Kidney epithelial cell (primary cell): ENCODE results near the gene HIGD1C. TPM values are rescaled to one million over a fixed set of nuclear protein-coding genes. Genes with fewer than 3 reads are reported as not detected.

Experiments
- DNase-seq: peaks from one replicate; pipeline ENCODE4 v3.0.0-alpha.2; 2010; ENCODE audit warnings: low read depth
- H3K27me3 ChIP-seq: 2 replicates; pipeline ENCODE4 v1.6.0; 2011; ENCODE audit warnings: low read length; ENCODE audit not compliant: control insufficient read depth, insufficient read depth
- H3K36me3 ChIP-seq: 2 replicates; pipeline ENCODE4 v1.5.1; 2011; ENCODE audit warnings: low read length; ENCODE audit not compliant: control insufficient read depth, insufficient read depth
- H3K4me3 ChIP-seq: 2 replicates; pipeline ENCODE4 v1.5.1; 2011; ENCODE audit warnings: low read depth, mild to moderate bottlenecking, control low read depth, low read length
- total RNA-seq: library from RNA; depleted of rRNA; stranded (reverse); fragments of >200 nt; gene quantifications from 2 replicates; pipeline ENCODE4 v1.2.3, GENCODE V29; 2015
- TF ChIP-seq, protein P1 (sequence below): IDR thresholded peaks from 2 replicates; pipeline ENCODE4 v1.5.1; 2011; ENCODE audit warnings: mild to moderate bottlenecking, moderate library complexity, low read length, control low read depth, inconsistent platforms; ENCODE audit not compliant: insufficient read depth, poor library complexity, severe bottlenecking

HIGD1C gene
- total RNA-seq, 1 donor from 2014 or later = not detected

DNA sequence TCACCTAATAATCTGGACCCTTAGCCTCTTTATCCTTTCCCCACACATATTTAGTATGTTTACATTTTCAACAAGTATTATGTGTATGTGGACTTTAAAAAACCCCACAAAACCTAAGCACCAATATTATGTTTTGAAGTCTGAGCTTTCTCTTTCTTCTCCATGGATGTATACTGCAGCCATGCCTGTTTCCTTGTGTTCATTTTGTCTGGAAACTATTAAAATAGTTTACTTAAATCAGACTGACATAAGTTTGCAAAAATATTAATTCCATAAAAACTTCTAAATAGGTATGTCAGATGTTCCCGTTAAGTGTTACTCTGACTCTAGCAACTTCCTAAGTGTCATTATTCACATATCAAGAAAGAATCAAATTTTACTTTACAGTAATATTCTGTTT lies 2.9 kb downstream of the HIGD1C start:
- no peak overlapping the region for H3K4me3 ChIP-seq
- TF ChIP-seq, protein P1, sequence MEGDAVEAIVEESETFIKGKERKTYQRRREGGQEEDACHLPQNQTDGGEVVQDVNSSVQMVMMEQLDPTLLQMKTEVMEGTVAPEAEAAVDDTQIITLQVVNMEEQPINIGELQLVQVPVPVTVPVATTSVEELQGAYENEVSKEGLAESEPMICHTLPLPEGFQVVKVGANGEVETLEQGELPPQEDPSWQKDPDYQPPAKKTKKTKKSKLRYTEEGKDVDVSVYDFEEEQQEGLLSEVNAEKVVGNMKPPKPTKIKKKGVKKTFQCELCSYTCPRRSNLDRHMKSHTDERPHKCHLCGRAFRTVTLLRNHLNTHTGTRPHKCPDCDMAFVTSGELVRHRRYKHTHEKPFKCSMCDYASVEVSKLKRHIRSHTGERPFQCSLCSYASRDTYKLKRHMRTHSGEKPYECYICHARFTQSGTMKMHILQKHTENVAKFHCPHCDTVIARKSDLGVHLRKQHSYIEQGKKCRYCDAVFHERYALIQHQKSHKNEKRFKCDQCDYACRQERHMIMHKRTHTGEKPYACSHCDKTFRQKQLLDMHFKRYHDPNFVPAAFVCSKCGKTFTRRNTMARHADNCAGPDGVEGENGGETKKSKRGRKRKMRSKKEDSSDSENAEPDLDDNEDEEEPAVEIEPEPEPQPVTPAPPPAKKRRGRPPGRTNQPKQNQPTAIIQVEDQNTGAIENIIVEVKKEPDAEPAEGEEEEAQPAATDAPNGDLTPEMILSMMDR = no peak
- no peaks in the 10 kb centered on the region for H3K27me3 ChIP-seq
- H3K36me3 ChIP-seq = no peaks in the 10 kb centered on the region
- no peak for DNase-seq

DNA sequence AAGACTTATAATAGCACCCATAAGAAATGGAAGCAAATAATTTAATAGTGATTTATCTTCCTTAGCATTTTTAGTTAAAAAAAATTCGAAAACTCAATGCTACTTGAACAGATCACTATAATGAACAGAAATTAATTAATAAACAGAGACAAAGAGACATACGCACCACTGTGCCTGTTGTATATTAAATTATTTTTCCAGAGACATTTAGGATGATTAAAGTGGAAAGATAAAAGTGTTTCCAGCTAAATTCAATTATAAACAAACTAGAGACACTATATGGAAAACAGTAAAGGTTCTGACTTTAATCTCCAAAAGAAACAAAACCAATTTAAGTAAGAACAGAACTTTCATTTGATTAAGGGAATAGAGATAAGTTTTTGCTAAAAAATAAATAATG lies 3.4 kb downstream of the HIGD1C start:
- TF ChIP-seq, protein P1 = no peak
- no peak for DNase-seq
- H3K27me3 ChIP-seq = no peaks in the 10 kb centered on the region
- H3K36me3 ChIP-seq = no peaks in the 10 kb centered on the region
- no peak overlapping the region for H3K4me3 ChIP-seq

DNA sequence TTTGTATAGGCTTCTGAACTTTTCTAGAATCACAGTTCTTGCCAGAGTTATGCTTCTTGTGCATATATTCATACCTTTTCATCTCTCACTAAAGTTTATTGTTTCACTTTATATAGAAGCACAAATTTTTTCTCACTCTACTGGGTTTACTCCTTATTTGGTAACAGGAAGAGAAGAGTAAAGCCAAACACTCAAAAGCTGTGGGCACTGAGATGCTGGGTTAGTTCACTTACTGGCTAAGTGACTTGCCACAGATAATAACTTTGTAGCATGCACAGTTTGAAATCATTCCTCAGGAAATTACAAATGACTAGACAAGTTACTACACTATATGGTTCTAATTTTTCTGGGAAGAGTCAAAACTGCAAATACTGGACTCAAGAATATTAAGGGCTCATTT lies 7.8 kb downstream of the HIGD1C start:
- DNase-seq = no peak
- H3K27me3 ChIP-seq = no peaks in the 10 kb centered on the region

DNA sequence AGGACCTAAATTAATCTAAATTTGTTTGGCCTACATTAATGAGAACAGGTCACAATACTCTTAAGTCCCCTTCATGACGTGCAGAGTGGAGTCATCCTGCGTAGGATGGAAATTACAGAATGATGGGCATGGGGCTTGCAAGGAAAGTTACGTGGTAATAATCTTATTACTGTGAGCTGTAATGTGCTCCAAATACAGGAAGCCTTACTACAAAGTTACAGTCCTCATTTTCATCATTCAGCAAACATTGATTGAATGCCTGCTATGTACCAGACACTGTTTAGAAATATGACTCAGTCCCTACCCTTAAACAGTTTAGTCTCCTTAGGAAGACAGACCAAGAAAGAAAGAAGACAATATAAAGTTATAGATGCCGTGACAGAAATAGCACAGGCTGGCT lies 9.4 kb downstream of the HIGD1C start:
- no peaks in the 10 kb centered on the region for H3K27me3 ChIP-seq
- no peak for DNase-seq
- H3K4me3 ChIP-seq = no peak overlapping the region
- no peaks in the 10 kb centered on the region for H3K36me3 ChIP-seq
- TF ChIP-seq, protein P1 = no peak

More for the DNA sequence above, 7.8 kb downstream of the HIGD1C start:
- Histone ChIP-seq H3K4me3 (no peak overlapping the region), H3K36me3 (no peaks in the 10 kb centered on the region)
- TF ChIP-seq, protein P1 = no peak

DNA sequence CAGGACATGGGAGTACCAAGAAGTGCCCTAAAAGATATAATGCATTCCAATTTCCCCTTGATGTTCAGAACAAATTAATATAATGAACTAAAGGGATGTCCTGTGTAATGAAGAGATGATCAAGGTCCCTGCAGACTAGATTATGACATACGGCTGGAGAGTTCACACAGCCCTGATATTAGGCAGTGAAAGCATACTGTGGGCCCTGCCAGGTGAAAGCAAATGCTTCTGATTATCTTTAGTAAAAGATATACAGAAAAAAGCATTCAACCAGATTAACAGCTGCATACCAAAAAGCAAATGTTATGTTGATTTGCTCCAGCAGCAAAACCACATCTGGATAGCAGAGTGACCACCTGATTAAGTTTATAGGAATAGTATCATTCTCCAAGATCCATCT lies 12.1 kb downstream of the HIGD1C start:
- no peaks in the 10 kb centered on the region for H3K36me3 ChIP-seq
- DNase-seq = no peak
- H3K27me3 ChIP-seq = no peaks in the 10 kb centered on the region
- TF ChIP-seq, protein P1 = no peak
- no peak overlapping the region for H3K4me3 ChIP-seq

DNA sequence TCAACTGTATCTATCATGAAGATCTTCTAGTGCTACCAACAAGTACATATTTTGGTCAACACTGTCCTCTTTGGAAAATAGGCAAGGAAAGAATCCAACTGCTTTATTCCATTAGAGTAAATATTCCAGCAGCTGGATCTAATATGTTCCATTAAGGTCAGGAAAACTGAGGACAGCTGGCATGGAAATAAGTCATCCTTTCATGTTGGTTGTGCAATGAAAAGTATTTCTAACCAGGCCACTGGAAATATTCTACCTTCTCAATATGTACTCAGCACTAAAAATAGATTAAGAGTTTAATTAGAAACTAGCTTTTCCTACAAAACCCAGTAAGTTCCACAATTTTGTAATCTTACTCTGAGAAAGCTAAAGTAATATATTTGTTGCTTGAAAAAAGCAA lies 19.6 kb downstream of the HIGD1C start:
- peaks cover 1% of the 10 kb centered on the region for H3K36me3 ChIP-seq
- DNase-seq = no peak
- TF ChIP-seq, protein P1 = no peak
- H3K27me3 ChIP-seq = no peaks in the 10 kb centered on the region
- no peak overlapping the region for H3K4me3 ChIP-seq
